Mesenchymal stem cell (in vitro differentiated cells and primary cell): ENCODE results near the gene TMEM117.
A peak's percentile ranks its signal among the peaks of the same experiment; 100 is the strongest.
"Not testable (repeated sequence)": the region's sequence is repeated elsewhere in the genome, so short reads cannot be mapped to it uniquely, and the experiment has no call there.

Experiments used
- DNase-seq: peaks from one replicate; pipeline ENCODE4 v3.0.0-alpha.2; 2013
- H2AFZ ChIP-seq: one replicate; pipeline ENCODE4 v1.6.1; 2013; ENCODE audit warnings: low read depth, mild to moderate bottlenecking, control low read depth, inconsistent platforms, low read length, moderate library complexity
- H2AK5ac ChIP-seq: 2 replicates; pipeline ENCODE4 v1.6.1; 2013; ENCODE audit warnings: low read length, moderate library complexity, mild to moderate bottlenecking, inconsistent platforms; ENCODE audit not compliant: severe bottlenecking
- H2BK120ac ChIP-seq: one replicate; pipeline ENCODE4 v1.6.1; 2013; ENCODE audit warnings: low read depth, mild to moderate bottlenecking, inconsistent platforms, low read length, moderate library complexity
- H2BK12ac ChIP-seq, 2 experiments: one replicate each; pipeline ENCODE4 v1.6.1; 2013; ENCODE audit warnings: inconsistent platforms in 2 of 2, low read length in 2 of 2, mild to moderate bottlenecking in 2 of 2, moderate library complexity in 2 of 2, control low read depth in 1 of 2
- H2BK15ac ChIP-seq: one replicate; pipeline ENCODE4 v1.6.1; 2013; ENCODE audit warnings: mild to moderate bottlenecking, low read depth, inconsistent platforms; ENCODE audit not compliant: poor library complexity, severe bottlenecking
- H2BK5ac ChIP-seq: 2 replicates; pipeline ENCODE4 v1.6.1; 2013; ENCODE audit warnings: low read depth, mild to moderate bottlenecking, low read length, control low read depth, inconsistent platforms; ENCODE audit not compliant: poor library complexity, severe bottlenecking
- H3K14ac ChIP-seq, 2 experiments: one replicate each; pipeline ENCODE4 v1.6.1; 2013; ENCODE audit warnings: inconsistent platforms in 2 of 2, low read length in 2 of 2, control low read depth in 1 of 2, mild to moderate bottlenecking in 1 of 2, moderate library complexity in 1 of 2
- H3K18ac ChIP-seq, 2 experiments: one replicate each; pipeline ENCODE4 v1.6.1; 2013; ENCODE audit warnings: inconsistent platforms in 2 of 2, low read length in 2 of 2, control low read depth in 1 of 2, low read depth in 1 of 2, mild to moderate bottlenecking in 1 of 2
- H3K23ac ChIP-seq, 2 experiments: one replicate each; pipeline ENCODE4 v1.6.1; 2013; ENCODE audit warnings: inconsistent platforms in 2 of 2, low read length in 2 of 2, mild to moderate bottlenecking in 2 of 2, moderate library complexity in 2 of 2, control low read depth in 1 of 2
- H3K27ac ChIP-seq: 2 replicates; pipeline ENCODE4 v1.5.1; 2013; ENCODE audit warnings: mild to moderate bottlenecking, moderate library complexity, low read length, control low read depth, inconsistent platforms; ENCODE audit not compliant: poor library complexity, severe bottlenecking
- H3K27me3 ChIP-seq, 2 experiments: 2 replicates each; pipeline versions ENCODE4 v1.6.1 to v1.7.0; 2013; ENCODE audit warnings: low read length in 2 of 2, mild to moderate bottlenecking in 2 of 2, moderate library complexity in 2 of 2, control low read depth in 1 of 2, inconsistent platforms in 1 of 2; ENCODE audit not compliant: control insufficient read depth in 1 of 2, insufficient read depth in 1 of 2
- H3K36me3 ChIP-seq, 2 experiments: 2 replicates each; pipeline versions ENCODE4 v1.6.1 to v1.7.0; 2013; ENCODE audit warnings: low read length in 2 of 2, control low read depth in 1 of 2, inconsistent platforms in 1 of 2, low read depth in 1 of 2, mild to moderate bottlenecking in 1 of 2; ENCODE audit not compliant: insufficient read depth in 2 of 2, control insufficient read depth in 1 of 2
- H3K4ac ChIP-seq, 2 experiments: one replicate each; pipeline ENCODE4 v1.6.1; 2013; ENCODE audit warnings: inconsistent platforms in 2 of 2, low read length in 2 of 2, mild to moderate bottlenecking in 2 of 2, moderate library complexity in 2 of 2, control low read depth in 1 of 2, low read depth in 1 of 2
- H3K4me1 ChIP-seq: 2 replicates; pipeline ENCODE4 v1.6.1; 2013; ENCODE audit warnings: low read depth, low read length, control low read depth; ENCODE audit not compliant: control insufficient read depth, insufficient read depth
- H3K4me2 ChIP-seq: 2 replicates; pipeline ENCODE4 v1.6.1; 2013; ENCODE audit warnings: low read length, mild to moderate bottlenecking, inconsistent platforms; ENCODE audit not compliant: poor library complexity, severe bottlenecking
- H3K4me3 ChIP-seq, 2 experiments: 2 replicates each; pipeline versions ENCODE4 v1.5.1 to v1.7.0; 2013; ENCODE audit warnings: low read length in 2 of 2, mild to moderate bottlenecking in 2 of 2, control low read depth in 1 of 2, low read depth in 1 of 2; ENCODE audit not compliant: insufficient read depth in 1 of 2
- H3K79me1 ChIP-seq: replicated peaks from 2 replicates; pipeline ENCODE4 v1.6.1; 2013; ENCODE audit warnings: mild to moderate bottlenecking, control low read depth, low read length, inconsistent platforms; ENCODE audit not compliant: poor library complexity, severe bottlenecking
- H3K9ac ChIP-seq: 2 replicates; pipeline ENCODE4 v1.7.0; 2013; ENCODE audit warnings: mild to moderate bottlenecking, low read length, moderate library complexity
- H3K9me3 ChIP-seq: 2 replicates; pipeline ENCODE4 v1.7.0; 2013; ENCODE audit warnings: mild to moderate bottlenecking, low read length; ENCODE audit not compliant: control insufficient read depth
- H4K8ac ChIP-seq: one replicate; pipeline ENCODE4 v1.6.1; 2013; ENCODE audit warnings: inconsistent platforms, mild to moderate bottlenecking, low read length, moderate library complexity
- H4K91ac ChIP-seq: one replicate; pipeline ENCODE4 v1.6.1; 2013; ENCODE audit warnings: mild to moderate bottlenecking, low read length, inconsistent platforms
- WGBS: methylation state at CpG from one replicate; pipeline ENCODE4 v1.1.7; 2013; ENCODE audit warnings: mixed read lengths; 5-methylcytosine and 5-hydroxymethylcytosine counted together

The TMEM117 gene

DNA sequence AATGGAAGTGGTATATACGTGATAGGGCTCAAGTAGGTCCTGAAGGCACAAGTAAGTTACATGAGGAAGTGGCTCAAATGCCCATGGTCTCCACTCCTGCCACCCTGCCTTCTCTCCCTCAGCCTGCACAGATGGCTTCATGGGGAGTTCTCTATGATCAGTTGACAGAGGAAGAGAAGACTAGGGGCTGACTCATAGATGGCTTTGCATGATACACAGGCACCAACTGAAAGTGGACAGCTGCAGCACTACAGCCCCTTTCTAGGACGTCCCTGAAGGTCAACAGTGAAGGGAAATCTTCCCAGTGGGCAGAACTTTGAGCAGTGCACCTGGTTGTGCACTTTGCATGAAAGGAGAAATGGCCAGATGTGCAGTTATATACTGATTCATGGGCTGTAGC is 208.6 kb downstream of the TMEM117 start:
- not testable (repeated sequence) for H3K4me3 ChIP-seq, H3K27ac ChIP-seq, DNase-seq, H3K79me1 ChIP-seq, H3K18ac ChIP-seq, H3K4me1 ChIP-seq, H2BK5ac ChIP-seq, H2BK12ac ChIP-seq, H2BK15ac ChIP-seq, H3K9me3 ChIP-seq, H3K27me3 ChIP-seq, H4K8ac ChIP-seq, H2AFZ ChIP-seq, H3K14ac ChIP-seq, H4K91ac ChIP-seq, H3K4me2 ChIP-seq, H3K23ac ChIP-seq, H3K9ac ChIP-seq, H3K36me3 ChIP-seq, H3K4ac ChIP-seq, H2BK120ac ChIP-seq, H2AK5ac ChIP-seq
- 74% methylated on average over 2 of the region's 2 CpGs for WGBS

- no peaks in the 10 kb centered on the region for H3K4me1 ChIP-seq
- H3K27me3 ChIP-seq: no peaks in the 10 kb centered on the region
- no peak overlapping the region for H4K91ac ChIP-seq
- H3K18ac ChIP-seq: no peak overlapping the region
- H3K9ac ChIP-seq: no peak overlapping the region
- no peak for DNase-seq
- H2AFZ ChIP-seq: no peak overlapping the region
- WGBS: 47% methylated on average over 2 of the region's 3 CpGs
- H4K8ac ChIP-seq: no peak overlapping the region
- no peak overlapping the region for H2BK15ac ChIP-seq
- H2AK5ac ChIP-seq: no peak overlapping the region
- no peak overlapping the region for H2BK5ac ChIP-seq
- H3K14ac ChIP-seq: no peak overlapping the region
- H3K79me1 ChIP-seq: no peaks in the 10 kb centered on the region
- no peak overlapping the region for H3K4me3 ChIP-seq
- H3K27ac ChIP-seq: no peak overlapping the region
- no peaks in the 10 kb centered on the region for H3K36me3 ChIP-seq
- no peak overlapping the region for H3K23ac ChIP-seq
- peaks cover 3% of the 10 kb centered on the region for H3K9me3 ChIP-seq
- no peak overlapping the region for H3K4me2 ChIP-seq
- H2BK12ac ChIP-seq: no peak overlapping the region
- no peak overlapping the region for H3K4ac ChIP-seq
- H2BK120ac ChIP-seq: no peak overlapping the region
These were observed 211.0 kb downstream of the TMEM117 start for GRCh38 chr12:44046732-44047417.

GRCh38 chr12:44052554-44052953 is 216.7 kb downstream of the TMEM117 start:
- Histone ChIP-seq H3K27ac (no peak overlapping the region), H2AFZ (no peak overlapping the region), H3K4me1 (no peaks in the 10 kb centered on the region), H3K4me3 (no peak overlapping the region), H3K9ac (no peak overlapping the region), H3K18ac (no peak overlapping the region), H2AK5ac (no peak overlapping the region), H3K4ac (no peak overlapping the region), H3K27me3 (no peaks in the 10 kb centered on the region), H3K4me2 (no peak overlapping the region), H2BK5ac (no peak overlapping the region), H3K79me1 (no peaks in the 10 kb centered on the region), H3K36me3 (no peaks in the 10 kb centered on the region), H3K23ac (peak overlapping the region in 1 of 2 experiments; percentile 89), H3K14ac (no peak overlapping the region), H4K8ac (no peak overlapping the region), H3K9me3 (no peaks in the 10 kb centered on the region), H2BK15ac (no peak overlapping the region), H2BK12ac (no peak overlapping the region), H4K91ac (no peak overlapping the region), H2BK120ac (no peak overlapping the region)
- 80% methylated on average over 4 of the region's 4 CpGs for WGBS
- DNase-seq: no peak

DNA sequence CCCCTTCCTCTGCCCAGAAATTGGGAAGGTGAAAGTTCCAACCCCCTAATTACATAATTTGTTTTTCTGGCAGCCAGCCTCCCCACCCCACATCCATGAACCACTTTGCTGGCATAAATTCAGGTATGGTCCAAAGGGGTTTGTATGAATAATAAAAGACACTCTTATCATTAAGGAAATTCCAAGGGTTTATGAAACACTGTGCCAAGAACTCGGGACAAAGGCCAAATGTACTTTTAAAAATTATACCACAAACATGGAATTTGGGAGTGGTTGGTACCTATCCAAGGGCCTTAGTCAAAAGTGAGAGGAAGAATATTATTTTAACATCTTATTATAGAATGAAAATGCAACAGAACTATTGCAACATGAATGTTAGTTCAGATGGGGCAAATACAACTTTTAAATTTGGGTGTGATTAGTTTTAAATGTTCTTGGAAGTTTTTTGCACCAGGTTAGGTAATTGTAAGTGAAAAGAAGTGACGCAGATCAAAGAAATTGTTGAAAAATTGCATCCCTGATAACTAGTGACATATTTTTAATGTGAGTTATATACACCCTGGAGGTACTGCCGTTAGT is 217.8 kb downstream of the TMEM117 start:
- Histone ChIP-seq H3K9me3 (no peaks in the 10 kb centered on the region), H3K9ac (no peak overlapping the region), H3K27ac (no peak overlapping the region), H4K8ac (no peak overlapping the region), H3K27me3 (no peaks in the 10 kb centered on the region), H3K23ac (no peak overlapping the region), H2BK120ac (no peak overlapping the region), H2AK5ac (no peak overlapping the region), H3K4me2 (no peak overlapping the region), H2AFZ (no peak overlapping the region), H3K14ac (no peak overlapping the region), H2BK15ac (no peak overlapping the region), H2BK5ac (no peak overlapping the region), H3K36me3 (no peaks in the 10 kb centered on the region), H3K18ac (no peak overlapping the region), H3K4me1 (no peaks in the 10 kb centered on the region), H2BK12ac (no peak overlapping the region), H3K4me3 (no peak overlapping the region), H4K91ac (no peak overlapping the region), H3K4ac (no peak overlapping the region), H3K79me1 (no peaks in the 10 kb centered on the region)
- DNase-seq: no peak
- 95% methylated on average over 2 of the region's 3 CpGs for WGBS
